ENCODE measurements around the gene CR1.
A peak's percentile ranks its signal among the peaks of the same experiment; 100 is the strongest.
"Not testable (repeated sequence)": the region's sequence is repeated elsewhere in the genome, so short reads cannot be mapped to it uniquely, and the experiment has no call there.

CR1 gene

GRCh38 chr1:207646171-207646570 is 150.2 kb downstream of the CR1 start:
- DNase-seq, result no peak

- no peak for DNase-seq
Measured at GRCh38 chr1:207646944-207647579, 151.1 kb downstream of the CR1 start.

GRCh38 chr1:207647671-207648333 is 151.8 kb downstream of the CR1 start:
- no peak for DNase-seq

GRCh38 chr1:207648334-207649209 is 152.6 kb downstream of the CR1 start:
- DNase-seq, result no peak

- DNase-seq, result no peak
Measured at GRCh38 chr1:207649210-207649753, 153.3 kb downstream of the CR1 start.

- DNase-seq, result no peak
Measured at GRCh38 chr1:207649865-207650580, 154.1 kb downstream of the CR1 start.

- DNase-seq, result no peak
Measured at GRCh38 chr1:207651583-207651982, 155.6 kb downstream of the CR1 start.

GRCh38 chr1:207654320-207654719 is 158.4 kb downstream of the CR1 start:
- DNase-seq, result no peak

GRCh38 chr1:207658408-207658807 is 162.5 kb downstream of the CR1 start:
- no peak for DNase-seq

GRCh38 chr1:207658904-207659485 is 163.0 kb downstream of the CR1 start:
- no peak for DNase-seq

- DNase-seq, result no peak
Measured at GRCh38 chr1:207659545-207660153, 163.7 kb downstream of the CR1 start.

GRCh38 chr1:207661420-207661819 is 165.5 kb downstream of the CR1 start:
- DNase-seq, result not testable (repeated sequence)

- no peak for DNase-seq
Measured at GRCh38 chr1:207666342-207666741, 170.4 kb downstream of the CR1 start.

- DNase-seq, result no peak
Measured at GRCh38 chr1:207669528-207670009, 173.6 kb downstream of the CR1 start.

- DNase-seq, result no peak
Measured at GRCh38 chr1:207670192-207670591, 174.2 kb downstream of the CR1 start.

GRCh38 chr1:207670997-207671396 is 175.0 kb downstream of the CR1 start:
- DNase-seq, result no peak

- peak in 1 of 2 donors; percentile 5 for DNase-seq
Measured at GRCh38 chr1:207672522-207673130, 176.7 kb downstream of the CR1 start.

- no peak for DNase-seq
Measured at GRCh38 chr1:207673399-207673798, 177.4 kb downstream of the CR1 start.

- no peak for DNase-seq
Measured at GRCh38 chr1:207676153-207676552, 180.2 kb downstream of the CR1 start.

GRCh38 chr1:207680590-207681388 is 184.8 kb downstream of the CR1 start:
- not testable (repeated sequence) for DNase-seq
